ENCODE measurements around the gene NXNL1.

- TF ChIP-seq YY1 (IDR thresholded peaks at IDR 0.05; ENCODE audit: insufficient read depth, insufficient read length) (no peak), SUZ12 (IDR thresholded peaks at IDR 0.05; ENCODE audit: extremely low read depth, insufficient read depth, insufficient read length) (no peak)
These were observed 10.8 kb upstream of the NXNL1 start for GRCh38 chr19:17471410-17472125.

Measured in NT2/D1 (cell line).